CD4-positive, alpha-beta T cell treated with Interleukin-4 for 1 hour (primary cell): ENCODE data around the gene CYP46A1.
"Not testable (repeated sequence)": the region's sequence is repeated elsewhere in the genome, so short reads cannot be mapped to it uniquely, and the experiment has no call there.

ENCODE experiments used
- DNase-seq, 2 donors: peaks; one replicate each; pipeline ENCODE4 v3.0.0-alpha.2; 2020 to 2022

CYP46A1 gene

GRCh38 chr14:99760817-99761216, 76.7 kb downstream of the CYP46A1 start:
- DNase-seq: no peak

GRCh38 chr14:99762911-99763310, 78.8 kb downstream of the CYP46A1 start:
- not testable (repeated sequence) for DNase-seq

GRCh38 chr14:99763527-99764221, 79.6 kb downstream of the CYP46A1 start:
- DNase-seq: no peak

- DNase-seq: no peak
Observed at GRCh38 chr14:99764222-99764706, 80.2 kb downstream of the CYP46A1 start.

- DNase-seq: no peak
Observed at GRCh38 chr14:99768381-99768780, 84.3 kb downstream of the CYP46A1 start.

- no peak for DNase-seq
Observed at GRCh38 chr14:99769123-99769522, 85.0 kb downstream of the CYP46A1 start.

- no peak for DNase-seq
Observed at GRCh38 chr14:99769799-99770198, 85.7 kb downstream of the CYP46A1 start.

- DNase-seq: no peak
Observed at GRCh38 chr14:99772371-99773283, 88.5 kb downstream of the CYP46A1 start.

GRCh38 chr14:99773521-99774497, 89.7 kb downstream of the CYP46A1 start:
- DNase-seq: no peak

GRCh38 chr14:99774556-99775307, 90.6 kb downstream of the CYP46A1 start:
- DNase-seq: no peak

GRCh38 chr14:99775351-99775750, 91.3 kb downstream of the CYP46A1 start:
- no peak for DNase-seq
